CD4-positive, CD25-positive, alpha-beta regulatory T cell (primary cell): Measurements from ENCODE around the gene CEACAM16. TPM values are rescaled to one million over a fixed set of nuclear protein-coding genes. Genes with fewer than 3 reads are reported as not detected.

Experiments used
- ATAC-seq, 2 donors: fragments of 150-1000 bp; cut with Tn5 transposase; one replicate each; pipeline ENCODE4 v1.10.0; 2021; ENCODE audit warnings: low read depth in 2 of 2, moderate number of reproducible peaks in 2 of 2, moderate library complexity in 1 of 2
- DNase-seq, 3 donors: peaks; one replicate each; pipeline versions ENCODE4 v3.0.0 to v3.0.0-alpha.2; 2012 to 2022; ENCODE audit warnings: mixed read lengths in 1 of 3
- H3K27ac ChIP-seq: one replicate; pipeline ENCODE4 v1.7.0; 2013; ENCODE audit warnings: mild to moderate bottlenecking, low read length; ENCODE audit not compliant: insufficient read depth, poor library complexity, severe bottlenecking
- H3K27me3 ChIP-seq: one replicate; pipeline ENCODE4 v1.7.0; 2013; ENCODE audit warnings: low read length; ENCODE audit not compliant: control insufficient read depth, insufficient read depth
- H3K36me3 ChIP-seq: one replicate; pipeline ENCODE4 v1.7.0; 2013; ENCODE audit warnings: mild to moderate bottlenecking, low read length, moderate library complexity; ENCODE audit not compliant: control insufficient read depth, insufficient read depth
- H3K4me1 ChIP-seq: 2 replicates; pipeline ENCODE4 v1.7.0; 2013; ENCODE audit warnings: mild to moderate bottlenecking, low read length; ENCODE audit not compliant: insufficient read depth, control insufficient read depth, poor library complexity, severe bottlenecking
- H3K4me3 ChIP-seq: one replicate; pipeline ENCODE4 v1.7.0; 2013; ENCODE audit warnings: low read depth, mild to moderate bottlenecking, low read length, moderate library complexity
- H3K9me3 ChIP-seq, 2 experiments: 1 replicate in 1 of 2; 2 replicates in 1 of 2; pipeline ENCODE4 v1.7.0; 2013; ENCODE audit warnings: low read length in 2 of 2, mild to moderate bottlenecking in 1 of 2, moderate library complexity in 1 of 2; ENCODE audit not compliant: control insufficient read depth in 2 of 2
- H3K27ac Mint-ChIP-seq, 3 donors: one replicate each; pipeline ENCODE4 v1.8.0; 2020 to 2022; ENCODE audit warnings: mild to moderate bottlenecking in 3 of 3, mixed read lengths in 3 of 3, moderate library complexity in 2 of 3
- H3K27me3 Mint-ChIP-seq: one replicate; pipeline ENCODE4 v1.8.0; 2022; ENCODE audit warnings: mild to moderate bottlenecking, mixed read lengths
- H3K36me3 Mint-ChIP-seq: one replicate; pipeline ENCODE4 v1.8.0; 2020; ENCODE audit warnings: mixed read lengths
- H3K4me1 Mint-ChIP-seq, 4 donors: one replicate each; pipeline ENCODE4 v1.8.0; 2020 to 2022; ENCODE audit warnings: mixed read lengths in 4 of 4, mild to moderate bottlenecking in 1 of 4
- H3K4me3 Mint-ChIP-seq, 4 donors: one replicate each; pipeline ENCODE4 v1.8.0; 2020 to 2022; ENCODE audit warnings: mild to moderate bottlenecking in 4 of 4, mixed read lengths in 4 of 4, moderate library complexity in 3 of 4
- H3K9me3 Mint-ChIP-seq, 7 donors: one replicate each; pipeline ENCODE4 v1.8.0; 2020 to 2022; ENCODE audit warnings: mixed read lengths in 7 of 7, mild to moderate bottlenecking in 3 of 7, moderate library complexity in 2 of 7
- polyA plus RNA-seq, 4 donors: library from polyadenylated mRNA; unstranded; fragments of 300-500 nt; fragmentation: Illumina TruSeq; gene quantifications; one replicate each; pipeline ENCODE4 v1.2.3, GENCODE V29; 2021
- total RNA-seq: library from RNA; stranded (reverse); gene quantifications from one replicate; pipeline ENCODE4 v1.2.3, GENCODE V29; 2022

The CEACAM16 gene
- total and polyA plus RNA-seq, 5 donors from 2014 or later, result not detected

GRCh38 chr19:44723299-44723951 is 24.5 kb downstream of the CEACAM16 start:
- Mint-ChIP-seq H3K4me3 (no peak overlapping the region), H3K27me3 (peaks cover 8% of the 10 kb centered on the region), H3K9me3 (no peaks in the 10 kb centered on the region), H3K27ac (peak overlapping the region in 1 of 3 donors; percentile 75), H3K4me1 (peaks cover 5 to 29% (median 14%) of the 10 kb centered on the region in 4 donors), H3K36me3 (no peaks in the 10 kb centered on the region)
- Histone ChIP-seq H3K4me3 (no peak overlapping the region), H3K36me3 (no peaks in the 10 kb centered on the region), H3K4me1 (peaks cover 13% of the 10 kb centered on the region), H3K9me3 (no peaks in the 10 kb centered on the region), H3K27me3 (no peaks in the 10 kb centered on the region), H3K27ac (no peak overlapping the region)
- DNase-seq, result no peak
- peak; percentile 42 to 43 for ATAC-seq

GRCh38 chr19:44723952-44724319 is 25.0 kb downstream of the CEACAM16 start:
- H3K9me3 ChIP-seq, result no peaks in the 10 kb centered on the region
- DNase-seq, result peak; percentile 67 to 84 (median 77)
- Mint-ChIP-seq H3K4me3 (no peak overlapping the region), H3K36me3 (no peaks in the 10 kb centered on the region), H3K27me3 (peaks cover 8% of the 10 kb centered on the region), H3K9me3 (no peaks in the 10 kb centered on the region), H3K27ac (peak overlapping the region; percentile 43 to 75 (median 68)), H3K4me1 (peaks cover 5 to 29% (median 14%) of the 10 kb centered on the region in 4 donors)
- no peaks in the 10 kb centered on the region for H3K36me3 ChIP-seq
- H3K27me3 ChIP-seq, result no peaks in the 10 kb centered on the region
- peaks cover 13% of the 10 kb centered on the region for H3K4me1 ChIP-seq
- no peak overlapping the region for H3K4me3 ChIP-seq
- H3K27ac ChIP-seq, result no peak overlapping the region
- ATAC-seq, result peak; percentile 76 to 82

DNA sequence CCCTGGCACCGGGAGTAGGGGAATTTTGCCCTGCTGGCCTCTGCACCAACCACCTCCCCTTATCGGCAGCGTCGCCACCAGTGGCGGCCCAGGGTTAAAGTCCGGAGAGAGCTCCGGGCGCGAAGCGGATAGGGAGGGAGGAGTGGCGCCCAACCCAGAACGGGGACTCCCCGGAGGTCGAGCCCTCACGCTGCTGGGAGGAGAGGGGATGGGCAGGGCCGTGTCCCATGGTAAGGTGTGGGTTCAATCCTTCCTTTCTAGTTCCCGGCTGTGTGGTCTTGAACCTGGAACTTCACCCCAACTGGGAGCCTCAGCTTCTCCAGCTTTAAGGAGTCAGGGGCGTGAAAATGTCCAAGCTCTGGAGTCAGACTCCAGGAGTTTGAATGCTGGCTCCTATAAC is 26.3 kb downstream of the CEACAM16 start:
- Histone ChIP-seq H3K4me3 (no peak overlapping the region), H3K4me1 (peaks cover 13% of the 10 kb centered on the region), H3K27me3 (no peaks in the 10 kb centered on the region), H3K36me3 (no peaks in the 10 kb centered on the region), H3K27ac (no peak overlapping the region), H3K9me3 (no peaks in the 10 kb centered on the region)
- peaks cover 8% of the 10 kb centered on the region for H3K27me3 Mint-ChIP-seq
- no peak overlapping the region for H3K4me3 Mint-ChIP-seq
- H3K36me3 Mint-ChIP-seq, result no peaks in the 10 kb centered on the region
- DNase-seq (no peak), ATAC-seq (no peak)
- H3K4me1 Mint-ChIP-seq, result peaks cover 5 to 29% (median 14%) of the 10 kb centered on the region in 4 donors
- no peaks in the 10 kb centered on the region for H3K9me3 Mint-ChIP-seq
- no peak overlapping the region for H3K27ac Mint-ChIP-seq

GRCh38 chr19:44725684-44726083 is 26.7 kb downstream of the CEACAM16 start:
- no peak for ATAC-seq
- H3K36me3 ChIP-seq, result no peaks in the 10 kb centered on the region
- H3K4me1 ChIP-seq, result peaks cover 13% of the 10 kb centered on the region
- H3K4me1 Mint-ChIP-seq, result peaks cover 5 to 29% (median 14%) of the 10 kb centered on the region in 4 donors
- H3K27ac ChIP-seq, result no peak overlapping the region
- peak overlapping the region in 1 of 3 donors; percentile 62 for H3K27ac Mint-ChIP-seq
- no peak for DNase-seq
- peaks cover 8% of the 10 kb centered on the region for H3K27me3 Mint-ChIP-seq
- H3K27me3 ChIP-seq, result no peaks in the 10 kb centered on the region
- H3K4me3 Mint-ChIP-seq, result no peak overlapping the region
- no peaks in the 10 kb centered on the region for H3K36me3 Mint-ChIP-seq
- no peaks in the 10 kb centered on the region for H3K9me3 ChIP-seq
- no peak overlapping the region for H3K4me3 ChIP-seq
- no peaks in the 10 kb centered on the region for H3K9me3 Mint-ChIP-seq

- Histone ChIP-seq H3K27ac (no peak overlapping the region), H3K4me3 (no peak overlapping the region), H3K36me3 (no peaks in the 10 kb centered on the region), H3K9me3 (no peaks in the 10 kb centered on the region), H3K4me1 (peaks cover 13% of the 10 kb centered on the region), H3K27me3 (no peaks in the 10 kb centered on the region)
- DNase-seq, result no peak
- H3K27me3 Mint-ChIP-seq, result peaks cover 8% of the 10 kb centered on the region
- no peaks in the 10 kb centered on the region for H3K9me3 Mint-ChIP-seq
- H3K36me3 Mint-ChIP-seq, result no peaks in the 10 kb centered on the region
- ATAC-seq, result no peak
- no peak overlapping the region for H3K27ac Mint-ChIP-seq
- H3K4me3 Mint-ChIP-seq, result no peak overlapping the region
- H3K4me1 Mint-ChIP-seq, result peaks cover 5 to 29% (median 14%) of the 10 kb centered on the region in 4 donors
Measured at GRCh38 chr19:44726465-44726864, 27.5 kb downstream of the CEACAM16 start.

DNA sequence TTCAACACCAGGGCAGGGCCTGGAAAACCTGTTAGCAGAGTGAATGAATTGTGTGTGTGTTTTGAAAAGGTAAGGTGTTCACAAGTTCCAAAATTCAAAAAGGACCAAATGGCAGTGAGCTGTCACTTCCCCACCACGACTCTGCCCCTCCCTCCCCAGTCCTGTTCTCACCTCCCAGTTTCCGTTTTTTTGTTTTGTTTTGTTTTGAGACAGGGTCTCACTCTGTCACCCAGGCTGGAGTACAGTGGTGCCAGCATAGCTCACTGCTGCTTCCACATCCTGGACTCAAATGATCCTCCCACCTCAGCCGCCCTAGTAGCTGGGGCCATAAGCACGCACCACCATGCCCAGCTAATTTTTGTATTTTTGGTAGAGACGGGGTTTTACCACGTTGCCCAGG is 29.2 kb downstream of the CEACAM16 start:
- no peaks in the 10 kb centered on the region for H3K9me3 ChIP-seq
- no peaks in the 10 kb centered on the region for H3K27me3 ChIP-seq
- ATAC-seq (no peak), DNase-seq (no peak)
- H3K9me3 Mint-ChIP-seq, result no peaks in the 10 kb centered on the region
- H3K4me3 ChIP-seq, result no peak overlapping the region
- no peaks in the 10 kb centered on the region for H3K36me3 Mint-ChIP-seq
- peaks cover 8% of the 10 kb centered on the region for H3K27me3 Mint-ChIP-seq
- no peak overlapping the region for H3K4me3 Mint-ChIP-seq
- H3K36me3 ChIP-seq, result no peaks in the 10 kb centered on the region
- H3K4me1 Mint-ChIP-seq, result peaks cover 5 to 26% (median 14%) of the 10 kb centered on the region in 4 donors
- peaks cover 13% of the 10 kb centered on the region for H3K4me1 ChIP-seq
- H3K27ac ChIP-seq, result no peak overlapping the region
- peak overlapping the region; percentile 18 to 48 (median 33) for H3K27ac Mint-ChIP-seq

- no peaks in the 10 kb centered on the region for H3K9me3 ChIP-seq
- Mint-ChIP-seq H3K36me3 (no peaks in the 10 kb centered on the region), H3K27me3 (peaks cover 4% of the 10 kb centered on the region), H3K4me1 (peaks cover 0 to 13% (median 4%) of the 10 kb centered on the region in 4 donors), H3K27ac (no peak overlapping the region), H3K4me3 (no peak overlapping the region), H3K9me3 (no peaks in the 10 kb centered on the region)
- no peaks in the 10 kb centered on the region for H3K36me3 ChIP-seq
- H3K4me3 ChIP-seq, result no peak overlapping the region
- H3K27ac ChIP-seq, result no peak overlapping the region
- H3K4me1 ChIP-seq, result peaks cover 4% of the 10 kb centered on the region
- H3K27me3 ChIP-seq, result no peaks in the 10 kb centered on the region
- DNase-seq (no peak), ATAC-seq (no peak)
Measured at GRCh38 chr19:44729516-44730033, 30.6 kb downstream of the CEACAM16 start.

DNA sequence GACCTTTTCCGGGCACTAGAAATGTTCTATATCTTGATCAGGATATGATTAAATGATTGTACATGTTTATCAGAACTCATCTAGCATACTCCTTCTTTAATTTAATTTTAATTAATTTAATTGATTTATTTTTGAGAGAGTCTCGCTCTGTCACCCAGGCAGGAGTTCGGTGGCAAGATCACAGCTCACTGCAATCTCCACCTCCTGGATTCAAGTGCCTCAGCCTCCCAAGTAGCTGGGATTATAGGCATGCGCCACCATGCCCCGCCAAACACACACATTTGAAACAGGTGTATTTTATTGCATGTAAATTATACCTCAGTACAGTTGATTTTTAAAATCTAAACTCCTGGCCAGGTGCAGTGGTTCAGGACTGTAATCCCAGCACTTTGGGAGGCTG is 32.1 kb downstream of the CEACAM16 start:
- H3K4me3 Mint-ChIP-seq, result no peak overlapping the region
- Histone ChIP-seq H3K9me3 (no peaks in the 10 kb centered on the region), H3K36me3 (no peaks in the 10 kb centered on the region), H3K27ac (no peak overlapping the region), H3K4me1 (no peaks in the 10 kb centered on the region), H3K27me3 (no peaks in the 10 kb centered on the region), H3K4me3 (no peak overlapping the region)
- no peaks in the 10 kb centered on the region for H3K9me3 Mint-ChIP-seq
- H3K27me3 Mint-ChIP-seq, result peaks cover 4% of the 10 kb centered on the region
- H3K4me1 Mint-ChIP-seq, result peaks cover 0 to 7% (median 2%) of the 10 kb centered on the region in 4 donors
- peak overlapping the region in 1 of 3 donors; percentile 20 for H3K27ac Mint-ChIP-seq
- ATAC-seq (no peak), DNase-seq (no peak)
- H3K36me3 Mint-ChIP-seq, result no peaks in the 10 kb centered on the region
